ENCODE measurements around the gene VPS16. TPM values are rescaled to one million over a fixed set of nuclear protein-coding genes. Genes with fewer than 3 reads are reported as not detected.

VPS16 gene
- total RNA-seq, 1 donor from 2014 or later = 19.7 TPM

- DNase-seq (ENCODE audit: low spot score) = no peak
Measured at GRCh38 chr20:2834401-2835110, 6.0 kb upstream of the VPS16 start.

- no peak for DNase-seq (ENCODE audit: low spot score)
Measured at GRCh38 chr20:2835331-2835796, 5.2 kb upstream of the VPS16 start.

- no peak for DNase-seq (ENCODE audit: low spot score)
Measured at GRCh38 chr20:2836035-2836434, 4.5 kb upstream of the VPS16 start.

- no peak for DNase-seq (ENCODE audit: low spot score)
Measured at GRCh38 chr20:2837221-2837960, 3.2 kb upstream of the VPS16 start.

GRCh38 chr20:2838170-2838797, 2.3 kb upstream of the VPS16 start:
- no peak for DNase-seq (ENCODE audit: low spot score)

- no peak for DNase-seq (ENCODE audit: low spot score)
Measured at GRCh38 chr20:2838847-2839671, 1.5 kb upstream of the VPS16 start.

- no peak for DNase-seq (ENCODE audit: low spot score)
Measured at GRCh38 chr20:2839732-2840137, 810 bp upstream of the VPS16 start.

- DNase-seq (ENCODE audit: low spot score) = peak; percentile 78
Measured at GRCh38 chr20:2840967-2841531, 504 bp downstream of the VPS16 start.

- DNase-seq (ENCODE audit: low spot score) = no peak
Measured at GRCh38 chr20:2845607-2846006, 5.1 kb downstream of the VPS16 start.

- DNase-seq (ENCODE audit: low spot score) = no peak
Measured at GRCh38 chr20:2846698-2847097, 6.2 kb downstream of the VPS16 start.

- no peak for DNase-seq (ENCODE audit: low spot score)
Measured at GRCh38 chr20:2847802-2848201, 7.3 kb downstream of the VPS16 start.

GRCh38 chr20:2849529-2849928, 9.0 kb downstream of the VPS16 start:
- no peak for DNase-seq (ENCODE audit: low spot score)

GRCh38 chr20:2851086-2851485, 10.5 kb downstream of the VPS16 start:
- no peak for DNase-seq (ENCODE audit: low spot score)

GRCh38 chr20:2858591-2858990, 18.0 kb downstream of the VPS16 start:
- no peak for DNase-seq (ENCODE audit: low spot score)

- DNase-seq (ENCODE audit: low spot score) = no peak
Measured at GRCh38 chr20:2859330-2860121, 19.0 kb downstream of the VPS16 start.

GRCh38 chr20:2864626-2865025, 24.1 kb downstream of the VPS16 start:
- DNase-seq (ENCODE audit: low spot score) = no peak

- no peak for DNase-seq (ENCODE audit: low spot score)
Measured at GRCh38 chr20:2865101-2865500, 24.6 kb downstream of the VPS16 start.

GRCh38 chr20:2865630-2866029, 25.1 kb downstream of the VPS16 start:
- no peak for DNase-seq (ENCODE audit: low spot score)

GRCh38 chr20:2866236-2866635, 25.7 kb downstream of the VPS16 start:
- no peak for DNase-seq (ENCODE audit: low spot score)

- no peak for DNase-seq (ENCODE audit: low spot score)
Measured at GRCh38 chr20:2867081-2867864, 26.7 kb downstream of the VPS16 start.
